ENCODE results near the gene GPR15LG.

Gene GPR15LG

DNA sequence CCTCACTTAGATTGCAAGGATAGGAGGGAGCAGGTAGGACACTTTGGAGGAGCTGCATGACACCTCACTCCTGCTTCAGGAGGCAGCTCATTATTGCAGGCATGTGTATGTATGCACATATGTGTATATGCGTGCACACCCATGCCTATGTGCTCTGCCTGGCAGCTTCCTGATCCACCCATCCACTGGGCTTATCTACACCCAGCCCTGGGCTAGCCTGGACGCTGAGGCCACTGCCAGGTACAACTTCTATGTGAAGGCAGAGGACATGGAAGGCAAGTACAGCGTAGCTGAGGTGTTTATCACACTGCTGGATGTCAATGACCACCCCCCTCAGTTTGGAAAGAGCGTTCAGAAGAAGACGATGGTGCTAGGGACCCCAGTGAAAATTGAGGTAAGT is 38.4 kb downstream of the GPR15LG start:
- no peak for TF ChIP-seq CTCF (IDR thresholded peaks at IDR 0.05; ENCODE audit: insufficient read depth, low read depth, low read length, missing control alignments)
- no peak overlapping the region for H3K4me3 ChIP-seq (ENCODE audit: low read length)
- no peak for DNase-seq (ENCODE audit: low read depth)

DNA sequence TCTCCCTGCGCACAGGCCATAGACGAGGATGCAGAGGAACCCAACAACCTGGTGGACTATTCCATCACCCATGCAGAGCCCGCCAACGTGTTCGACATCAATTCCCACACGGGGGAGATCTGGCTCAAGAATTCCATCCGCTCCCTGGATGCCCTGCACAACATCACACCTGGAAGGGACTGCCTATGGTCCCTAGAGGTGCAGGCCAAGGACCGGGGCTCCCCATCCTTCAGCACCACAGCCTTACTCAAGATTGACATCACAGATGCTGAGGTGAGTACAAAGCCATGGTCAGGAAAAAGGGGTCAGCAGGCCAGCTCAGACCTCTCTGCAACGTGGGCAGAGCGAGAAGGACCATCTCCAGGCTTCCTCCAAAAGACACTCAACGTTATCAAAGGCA is 39.5 kb downstream of the GPR15LG start:
- no peak for DNase-seq (ENCODE audit: low read depth)
- TF ChIP-seq CTCF (IDR thresholded peaks at IDR 0.05; ENCODE audit: insufficient read depth, low read depth, low read length, missing control alignments), result no peak
- no peak overlapping the region for H3K4me3 ChIP-seq (ENCODE audit: low read length)

DNA sequence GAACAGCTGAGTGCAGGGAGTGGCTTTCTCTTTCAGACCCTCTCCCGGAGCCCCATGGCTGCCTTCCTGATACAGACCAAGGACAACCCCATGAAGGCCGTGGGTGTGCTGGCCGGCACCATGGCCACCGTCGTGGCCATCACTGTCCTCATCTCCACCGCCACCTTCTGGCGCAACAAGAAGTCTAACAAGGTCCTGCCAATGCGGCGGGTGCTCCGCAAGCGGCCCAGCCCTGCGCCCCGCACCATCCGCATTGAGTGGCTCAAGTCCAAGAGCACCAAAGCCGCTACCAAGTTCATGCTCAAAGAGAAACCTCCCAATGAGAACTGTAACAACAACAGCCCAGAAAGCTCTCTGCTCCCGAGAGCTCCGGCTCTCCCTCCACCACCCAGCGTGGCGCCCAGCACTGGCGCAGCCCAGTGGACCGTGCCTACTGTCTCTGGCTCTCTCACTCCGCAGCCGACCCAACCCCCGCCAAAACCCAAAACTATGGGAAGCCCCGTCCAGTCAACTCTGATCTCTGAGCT is 40.5 kb downstream of the GPR15LG start:
- no peak for TF ChIP-seq CTCF (IDR thresholded peaks at IDR 0.05; ENCODE audit: insufficient read depth, low read depth, low read length, missing control alignments)
- DNase-seq (ENCODE audit: low read depth), result no peak
- H3K4me3 ChIP-seq (ENCODE audit: low read length), result no peak overlapping the region

DNA sequence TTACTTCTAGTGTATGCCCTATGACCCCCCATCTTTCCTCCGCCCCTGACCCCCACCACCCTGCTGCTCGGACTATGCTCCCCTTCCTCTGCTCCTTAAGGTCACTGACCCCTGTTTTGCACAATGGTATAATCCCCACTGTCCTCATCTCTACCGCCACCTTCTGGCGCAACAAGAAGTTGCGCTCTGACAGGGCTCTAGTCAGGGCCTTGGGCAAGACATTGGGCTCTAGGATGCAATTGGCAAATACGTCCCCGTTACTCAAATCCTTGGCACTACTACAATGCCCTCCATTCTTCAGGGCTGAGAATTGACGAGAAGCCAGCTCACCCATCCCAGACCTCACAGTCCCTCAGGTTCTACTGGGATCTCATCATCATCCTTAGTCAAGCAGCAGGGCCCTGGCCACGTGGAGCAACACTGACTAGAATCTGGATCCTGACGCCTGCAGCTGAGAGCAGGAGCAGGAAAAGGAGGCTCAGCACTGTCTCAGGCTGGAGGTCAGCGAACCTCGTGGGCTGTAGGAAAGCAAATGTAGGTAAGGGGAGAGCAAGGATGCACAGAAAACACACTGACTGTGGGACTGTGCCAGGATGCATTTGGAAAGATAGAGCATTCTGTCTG is 41.1 kb downstream of the GPR15LG start:
- TF ChIP-seq CTCF (IDR thresholded peaks at IDR 0.05; ENCODE audit: insufficient read depth, low read depth, low read length, missing control alignments), result peak; percentile 72
- DNase-seq (ENCODE audit: low read depth), result peak; percentile 46
- H3K4me3 ChIP-seq (ENCODE audit: low read length), result no peak overlapping the region

DNA sequence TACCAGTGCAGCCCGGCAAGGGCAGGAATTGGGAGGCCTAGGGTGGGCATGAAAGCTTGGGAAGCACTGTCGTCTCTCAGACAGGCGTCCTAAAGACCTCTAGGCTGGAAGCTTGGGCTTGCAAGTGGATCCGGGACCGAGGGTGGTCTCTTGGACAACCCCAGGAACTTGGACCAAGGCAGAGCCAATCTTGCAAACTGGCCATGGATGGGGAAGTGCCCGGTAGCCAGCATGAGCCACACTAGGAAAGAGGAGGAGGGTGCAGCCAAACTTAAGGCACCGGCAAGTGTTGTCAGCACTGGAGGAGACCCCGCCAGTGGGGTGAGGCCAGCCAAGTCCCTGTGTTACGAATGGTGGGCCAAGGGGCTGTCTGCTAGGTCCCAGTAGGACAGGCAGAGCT is 43.2 kb downstream of the GPR15LG start:
- no peak overlapping the region for H3K4me3 ChIP-seq (ENCODE audit: low read length)
- TF ChIP-seq CTCF (IDR thresholded peaks at IDR 0.05; ENCODE audit: insufficient read depth, low read depth, low read length, missing control alignments), result no peak
- DNase-seq (ENCODE audit: low read depth), result no peak

- no peak for DNase-seq (ENCODE audit: low read depth)
- no peak for TF ChIP-seq CTCF (IDR thresholded peaks at IDR 0.05; ENCODE audit: insufficient read depth, low read depth, low read length, missing control alignments)
- no peak overlapping the region for H3K4me3 ChIP-seq (ENCODE audit: low read length)
Measured at GRCh38 chr10:84217746-84218145, 44.1 kb downstream of the GPR15LG start.

GRCh38 chr10:84221916-84222315 is 48.3 kb downstream of the GPR15LG start:
- TF ChIP-seq CTCF (IDR thresholded peaks at IDR 0.05; ENCODE audit: insufficient read depth, low read depth, low read length, missing control alignments), result no peak
- no peak for DNase-seq (ENCODE audit: low read depth)

More at GRCh38 chr10:84221916-84222315, 48.3 kb downstream of the GPR15LG start:
- H3K4me3 ChIP-seq (ENCODE audit: low read length), result no peak overlapping the region
